Kidney glomerular epithelial cell (primary cell): Measurements from ENCODE around the gene STXBP5.

Experiments
- DNase-seq: peaks from one replicate; lab custom pipeline; 2025; lab: John Stamatoyannopoulos, UW

Gene STXBP5

DNA sequence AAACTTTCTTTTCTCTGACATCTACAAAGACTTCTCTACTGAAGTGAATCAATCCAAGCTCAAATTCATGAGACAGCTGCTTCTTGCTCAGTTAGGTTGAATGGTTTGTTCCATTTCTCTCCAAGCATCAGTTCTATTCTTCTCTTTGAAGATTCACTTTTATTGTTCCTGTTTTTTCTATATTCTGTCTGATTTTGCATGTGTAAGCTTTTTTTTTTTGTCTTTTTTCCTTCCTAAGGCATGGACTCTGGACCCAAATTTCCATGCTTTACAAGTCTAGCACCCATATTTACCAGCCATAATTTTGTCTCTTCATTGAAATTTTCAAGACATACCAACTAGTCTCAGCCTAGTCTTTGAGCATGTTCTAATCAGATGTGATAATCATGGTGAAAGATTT is 25.9 kb upstream of the STXBP5 start:
- DNase-seq, result no peak

GRCh38 chr6:147179809-147180208 is 24.4 kb upstream of the STXBP5 start:
- DNase-seq, result no peak

DNA sequence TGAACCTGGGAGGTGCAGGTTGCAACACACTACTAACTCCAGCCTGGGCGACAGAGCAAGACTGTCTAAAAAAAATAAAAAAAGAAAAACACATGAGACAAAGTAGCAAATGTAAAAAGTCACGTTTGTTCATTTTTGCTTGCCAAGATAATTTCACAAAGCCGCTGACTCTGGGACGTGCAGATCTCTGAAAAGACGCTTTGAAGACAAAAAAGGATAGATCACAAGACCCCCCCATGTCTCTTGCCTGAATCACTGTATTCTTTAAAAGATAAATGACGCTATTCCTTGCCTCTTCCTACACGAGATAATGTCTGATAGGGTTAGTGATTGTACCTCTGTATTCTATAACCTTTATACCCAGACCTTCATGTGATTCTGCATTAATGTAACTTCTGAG is 23.3 kb upstream of the STXBP5 start:
- no peak for DNase-seq

GRCh38 chr6:147184379-147184778 is 19.8 kb upstream of the STXBP5 start:
- no peak for DNase-seq

- no peak for DNase-seq
These were observed 19.0 kb upstream of the STXBP5 start for GRCh38 chr6:147185216-147185615.

GRCh38 chr6:147190556-147190955 is 13.7 kb upstream of the STXBP5 start:
- DNase-seq, result no peak

- no peak for DNase-seq
These were observed 11.8 kb upstream of the STXBP5 start for GRCh38 chr6:147192278-147192911.

DNA sequence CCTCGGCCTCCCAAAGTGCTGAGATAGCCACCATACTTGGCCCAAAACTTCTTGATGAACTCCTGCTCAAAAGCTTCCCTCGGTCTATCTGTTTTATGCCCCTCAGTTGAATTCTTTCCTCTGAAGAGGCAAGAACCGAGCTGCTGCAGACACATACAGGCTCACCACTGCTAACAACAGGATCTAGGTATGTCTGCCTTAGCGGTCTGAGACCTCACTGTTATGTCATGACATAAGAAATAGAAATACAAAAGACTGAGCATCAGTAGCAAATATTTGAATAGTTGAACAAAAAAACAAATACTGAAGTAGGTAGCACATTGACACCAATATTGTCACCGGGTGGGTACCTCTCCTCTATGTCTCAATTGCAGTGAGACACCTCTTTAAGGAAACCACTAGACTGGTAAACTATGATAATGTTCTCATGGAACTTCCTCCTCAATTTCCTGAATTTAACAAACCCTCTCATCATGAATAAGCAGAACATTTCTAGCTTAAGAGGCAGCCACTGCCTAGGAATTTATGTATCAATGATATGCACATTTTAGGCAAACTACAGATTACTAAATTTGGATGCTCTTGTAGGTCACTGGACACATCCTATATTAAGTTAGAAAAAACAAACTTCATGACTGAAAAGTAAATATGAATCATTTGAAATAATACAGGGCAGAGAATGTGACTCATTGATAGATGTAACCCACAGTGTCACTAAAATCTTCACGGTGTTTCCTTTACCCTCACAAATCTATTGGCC is 9.4 kb upstream of the STXBP5 start:
- DNase-seq, result peak; percentile 8

- no peak for DNase-seq
These were observed 8.7 kb upstream of the STXBP5 start for GRCh38 chr6:147195510-147195909.

- DNase-seq, result no peak
These were observed 8.2 kb upstream of the STXBP5 start for GRCh38 chr6:147195987-147196386.

GRCh38 chr6:147200711-147201110 is 3.5 kb upstream of the STXBP5 start:
- no peak for DNase-seq

GRCh38 chr6:147201885-147202515 is 2.2 kb upstream of the STXBP5 start:
- peak; percentile 60 for DNase-seq

DNA sequence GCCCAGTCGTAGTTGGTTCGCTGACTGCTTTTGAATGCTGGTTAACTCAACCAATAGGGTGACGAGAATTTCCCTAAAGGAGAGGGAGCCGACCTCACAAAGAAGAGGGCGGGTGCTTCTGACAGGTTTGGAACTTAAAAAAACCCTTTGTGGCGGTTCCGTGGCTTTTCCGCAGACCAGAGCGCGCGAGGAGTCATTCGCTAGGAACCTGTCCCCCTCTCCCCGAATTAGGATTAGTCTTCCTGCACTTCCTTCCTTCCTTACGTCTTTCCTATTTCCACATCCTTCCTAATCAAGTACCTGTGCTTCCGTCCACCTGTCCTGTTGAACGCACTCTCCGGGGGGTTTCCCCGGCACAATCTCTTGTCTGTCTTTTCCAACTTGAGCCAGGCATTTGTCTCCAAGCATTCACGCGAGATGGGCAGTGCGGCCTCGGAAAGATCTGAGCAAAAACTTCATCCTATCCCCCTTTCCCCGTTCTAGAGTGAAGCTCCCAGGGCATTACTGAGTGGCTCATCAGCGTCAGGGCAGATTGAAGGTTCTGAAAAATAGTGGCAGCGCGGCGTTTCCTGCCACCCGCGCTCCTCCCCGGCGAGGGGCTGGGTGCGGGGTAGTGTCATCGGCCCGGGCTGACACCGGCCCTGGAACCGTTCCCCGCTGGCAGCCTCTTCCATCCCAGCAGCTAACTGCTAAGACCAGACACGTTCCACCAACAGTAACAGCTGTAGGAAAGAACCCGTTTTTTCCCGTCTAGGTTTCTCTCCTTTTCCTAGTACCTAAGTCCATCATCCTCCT is 1.5 kb upstream of the STXBP5 start:
- DNase-seq, result peak; percentile 93

- peak; percentile 73 for DNase-seq
These were observed 732 bp upstream of the STXBP5 start for GRCh38 chr6:147203311-147204059.

GRCh38 chr6:147204843-147205311 is 660 bp downstream of the STXBP5 start:
- DNase-seq, result peak; percentile 33

DNA sequence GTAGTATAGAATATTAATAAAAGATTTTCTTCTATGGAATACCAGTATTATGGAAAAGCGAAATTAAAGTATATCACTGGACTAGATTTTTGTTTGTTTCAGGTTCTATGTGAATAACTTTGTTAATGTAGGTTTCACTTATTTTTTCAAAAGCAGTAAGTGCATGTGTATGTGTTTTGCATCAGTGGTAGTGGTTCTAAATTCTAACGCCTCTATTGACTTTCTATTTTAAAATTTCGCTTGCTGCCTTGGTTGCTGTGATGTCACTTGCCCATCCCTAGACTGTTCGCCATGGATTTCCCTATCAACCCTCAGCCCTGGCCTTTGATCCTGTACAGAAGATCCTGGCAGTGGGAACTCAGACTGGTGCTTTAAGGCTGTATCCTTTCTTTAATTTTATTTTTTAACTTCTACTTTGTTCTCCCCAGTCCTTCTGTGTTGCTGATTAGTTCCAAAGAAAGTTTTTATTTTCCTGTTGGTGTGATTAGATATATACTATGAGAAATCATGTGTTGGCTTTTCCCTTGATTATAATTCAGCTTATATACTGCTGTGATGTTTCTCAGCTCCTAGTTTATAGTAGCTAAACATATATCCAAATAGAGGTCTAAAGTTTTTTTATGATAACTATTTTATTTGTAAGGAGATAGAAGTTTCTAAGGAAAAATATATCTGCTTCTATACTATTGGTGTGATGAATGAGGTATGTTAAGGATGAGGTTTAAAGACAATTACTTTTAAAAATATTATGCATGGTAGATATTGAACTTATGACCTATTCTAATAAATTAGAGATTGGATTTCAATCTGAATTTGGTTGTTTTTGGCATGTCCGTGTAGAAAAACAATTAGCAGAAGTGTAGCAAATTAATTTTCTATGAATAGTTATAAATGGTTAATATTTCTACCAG is 1.7 kb downstream of the STXBP5 start:
- peak; percentile 43 for DNase-seq

DNA sequence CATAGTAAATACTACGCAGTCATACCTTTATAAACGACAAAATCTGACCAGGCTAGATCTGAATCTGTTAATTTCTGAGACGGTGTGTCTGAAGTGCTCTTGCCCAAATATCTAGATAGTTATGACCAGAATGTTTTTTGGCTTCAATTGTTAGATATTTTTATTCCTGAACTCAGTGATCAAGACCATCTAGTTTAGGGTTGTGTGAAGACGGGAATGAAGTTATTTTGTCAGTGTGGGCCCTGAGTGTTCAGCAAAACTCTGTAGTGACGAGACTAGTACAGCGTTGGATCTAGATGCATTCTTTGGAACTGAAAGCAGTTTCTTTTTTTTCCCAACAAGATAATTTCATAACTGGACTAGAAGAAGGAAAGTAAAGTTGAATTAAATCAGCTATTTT is 3.1 kb downstream of the STXBP5 start:
- no peak for DNase-seq

- DNase-seq, result peak; percentile 17
These were observed 3.9 kb downstream of the STXBP5 start for GRCh38 chr6:147207837-147208754.

- no peak for DNase-seq
These were observed 5.7 kb downstream of the STXBP5 start for GRCh38 chr6:147209762-147210449.
